A673 (cell line): ENCODE measurements around the gene CDHR3.
"Not testable (repeated sequence)": the region's sequence is repeated elsewhere in the genome, so short reads cannot be mapped to it uniquely, and the experiment has no call there.

Experiments used
- EZH2 ChIP-seq: fragments of 200-600 bp; sonication (generic); IDR thresholded peaks from 2 replicates; pipeline ENCODE4 v1.6.1; 2017; ENCODE audit warnings: borderline replicate concordance, low read depth, mild to moderate bottlenecking, mixed read lengths, antibody characterized with exemption, low read length; ENCODE audit not compliant: poor library complexity, severe bottlenecking
- TF ChIP-seq, protein P1 (sequence below): fragments of 300-800, 200-600 bp; sonication (generic); conservative IDR thresholded peaks from 2 replicates; pipeline ENCODE4 v1.5.1; 2017; ENCODE audit warnings: low read depth, mild to moderate bottlenecking, antibody characterized with exemption, low read length, moderate library complexity, mixed read lengths

GRCh38 chr7:105955651-105956466 lies 7.2 kb upstream of the CDHR3 start:
- TF ChIP-seq, protein P1, sequence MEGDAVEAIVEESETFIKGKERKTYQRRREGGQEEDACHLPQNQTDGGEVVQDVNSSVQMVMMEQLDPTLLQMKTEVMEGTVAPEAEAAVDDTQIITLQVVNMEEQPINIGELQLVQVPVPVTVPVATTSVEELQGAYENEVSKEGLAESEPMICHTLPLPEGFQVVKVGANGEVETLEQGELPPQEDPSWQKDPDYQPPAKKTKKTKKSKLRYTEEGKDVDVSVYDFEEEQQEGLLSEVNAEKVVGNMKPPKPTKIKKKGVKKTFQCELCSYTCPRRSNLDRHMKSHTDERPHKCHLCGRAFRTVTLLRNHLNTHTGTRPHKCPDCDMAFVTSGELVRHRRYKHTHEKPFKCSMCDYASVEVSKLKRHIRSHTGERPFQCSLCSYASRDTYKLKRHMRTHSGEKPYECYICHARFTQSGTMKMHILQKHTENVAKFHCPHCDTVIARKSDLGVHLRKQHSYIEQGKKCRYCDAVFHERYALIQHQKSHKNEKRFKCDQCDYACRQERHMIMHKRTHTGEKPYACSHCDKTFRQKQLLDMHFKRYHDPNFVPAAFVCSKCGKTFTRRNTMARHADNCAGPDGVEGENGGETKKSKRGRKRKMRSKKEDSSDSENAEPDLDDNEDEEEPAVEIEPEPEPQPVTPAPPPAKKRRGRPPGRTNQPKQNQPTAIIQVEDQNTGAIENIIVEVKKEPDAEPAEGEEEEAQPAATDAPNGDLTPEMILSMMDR: not testable (repeated sequence)
- not testable (repeated sequence) for TF ChIP-seq EZH2
